Psoas muscle (tissue), 8 donors: ENCODE data around the gene KRT13. TPM values are rescaled to one million over a fixed set of nuclear protein-coding genes. Genes with fewer than 3 reads are reported as not detected.

Experiments used
- ATAC-seq, 4 donors: fragments of 200-7000 bp; cut with Tn5 transposase; one replicate each; pipeline ENCODE4 v1.9.1; 2020; ENCODE audit warnings: moderate library complexity in 3 of 4, mild to moderate bottlenecking in 2 of 4
- DNase-seq, 2 donors: peaks; one replicate each; pipeline ENCODE4 v3.0.0-alpha.2; 2020
- H3K27ac ChIP-seq: fragments of 200-600 bp; one replicate; pipeline ENCODE4 v1.8.0; 2022
- H3K27me3 ChIP-seq, 3 donors: fragments of 200-600 bp in 1 of 3; one replicate each; pipeline versions ENCODE4 v1.6.1 to v1.8.0; 2013 to 2022; ENCODE audit warnings: low read length in 2 of 3, mild to moderate bottlenecking in 2 of 3, moderate library complexity in 1 of 3; ENCODE audit not compliant: insufficient read depth in 3 of 3
- H3K36me3 ChIP-seq, 2 donors: fragments of 200-600 bp in 1 of 2; one replicate each; pipeline versions ENCODE4 v1.6.1 to v1.8.0; 2013 to 2022; ENCODE audit warnings: low read depth in 1 of 2, mild to moderate bottlenecking in 1 of 2, moderate library complexity in 1 of 2; ENCODE audit not compliant: insufficient read depth in 1 of 2
- H3K4me1 ChIP-seq: fragments of 200-600 bp; one replicate; pipeline ENCODE4 v1.8.0; 2022
- H3K4me3 ChIP-seq: fragments of 200-600 bp; one replicate; pipeline ENCODE4 v1.8.0; 2022; ENCODE audit warnings: mild to moderate bottlenecking
- H3K9me3 ChIP-seq: fragments of 200-600 bp; one replicate; pipeline ENCODE4 v1.8.0; 2022
- WGBS, 3 donors: extraction: QIAGEN DNeasy Blood & Tissue Kit; methylation state at CpG; one replicate each; pipeline versions ENCODE4 v1.1.6 to v1.1.7; 2013; 5-methylcytosine and 5-hydroxymethylcytosine counted together
- intact Hi-C, 2 donors: fragments of 100-400 bp; cut with DNase I; formaldehyde crosslinking; loops; one replicate each; pipeline versions ENCODE4 v1.11.0 to v1.14.2; 2022
- polyA plus RNA-seq, 3 donors: library from polyadenylated mRNA; stranded (reverse); fragments of 200-250 nt; gene quantifications; one replicate each; pipeline ENCODE4 v1.2.3, GENCODE V29; 2013
- total RNA-seq, 4 donors: library from RNA; stranded (reverse); fragmentation: NEBNext Ultra II Directional in 2 of 4; extraction: Animal tissue kit (Norgen Biotek cat#: 25700) in 2 of 4; gene quantifications; one replicate each; pipeline versions ENCODE4 v1.2.1 to v1.2.4, GENCODE V29; 2021 to 2023
- TF ChIP-seq, protein P1 (sequence below): fragments of 200-600 bp; IDR thresholded peaks from one replicate; pipeline ENCODE4 v1.8.0; 2022; ENCODE audit warnings: antibody characterized with exemption
- donor health status: healthy with polysubstance abuse.
- donor health status: DM: no; HTN: no; CAD: no; lungs with moderate emphysema.
- donor health status: Bipolar disorder and iron deficiency.
- donor health status: healthy.
- donor health status: DM: yes; HTN: yes; CAD: no.
- donor health status: DM: no; HTN: no; CAD: no.
- donor health status: DM: no; HTN: no; CAD: no.
- donor health status: DM: yes; HTN: yes; CAD: no.

The KRT13 gene
- total and polyA plus RNA-seq, 7 donors = 0.13 to 3.3 (median 2.7) TPM; not detected in 2

DNA sequence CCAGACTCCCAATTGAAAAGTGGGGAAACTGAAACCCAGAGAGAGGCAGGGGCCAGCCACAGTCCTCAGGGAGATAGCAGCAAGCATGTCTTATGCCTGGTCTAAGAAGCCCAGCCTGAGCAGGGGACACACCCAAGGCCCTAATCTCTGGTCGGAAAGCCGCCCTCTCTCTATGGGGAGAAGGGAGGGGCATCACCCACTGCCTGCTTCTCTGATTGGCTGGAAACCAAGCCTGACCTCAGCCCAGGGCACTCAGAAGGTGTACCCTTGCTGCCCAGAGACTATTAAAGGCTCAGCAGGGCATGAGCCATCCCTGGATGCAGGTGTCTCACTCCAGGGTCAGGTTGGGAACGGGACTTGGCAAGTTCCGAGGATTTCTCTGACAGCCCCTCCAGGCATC, 5.7 kb upstream of the KRT13 start:
- no peaks in the 10 kb centered on the region for H3K9me3 ChIP-seq
- 56 to 76% (median 75%) methylated on average over 4 of the region's 4 CpGs for WGBS, 3 donors
- intact Hi-C loops = no loop called here
- no peak overlapping the region for H3K27ac ChIP-seq
- peaks cover 0 to 1% (median 0%) of the 10 kb centered on the region in 3 donors for H3K27me3 ChIP-seq
- no peaks in the 10 kb centered on the region for H3K36me3 ChIP-seq
- H3K4me1 ChIP-seq = no peaks in the 10 kb centered on the region
- ATAC-seq = no peak
- TF ChIP-seq, protein P1, sequence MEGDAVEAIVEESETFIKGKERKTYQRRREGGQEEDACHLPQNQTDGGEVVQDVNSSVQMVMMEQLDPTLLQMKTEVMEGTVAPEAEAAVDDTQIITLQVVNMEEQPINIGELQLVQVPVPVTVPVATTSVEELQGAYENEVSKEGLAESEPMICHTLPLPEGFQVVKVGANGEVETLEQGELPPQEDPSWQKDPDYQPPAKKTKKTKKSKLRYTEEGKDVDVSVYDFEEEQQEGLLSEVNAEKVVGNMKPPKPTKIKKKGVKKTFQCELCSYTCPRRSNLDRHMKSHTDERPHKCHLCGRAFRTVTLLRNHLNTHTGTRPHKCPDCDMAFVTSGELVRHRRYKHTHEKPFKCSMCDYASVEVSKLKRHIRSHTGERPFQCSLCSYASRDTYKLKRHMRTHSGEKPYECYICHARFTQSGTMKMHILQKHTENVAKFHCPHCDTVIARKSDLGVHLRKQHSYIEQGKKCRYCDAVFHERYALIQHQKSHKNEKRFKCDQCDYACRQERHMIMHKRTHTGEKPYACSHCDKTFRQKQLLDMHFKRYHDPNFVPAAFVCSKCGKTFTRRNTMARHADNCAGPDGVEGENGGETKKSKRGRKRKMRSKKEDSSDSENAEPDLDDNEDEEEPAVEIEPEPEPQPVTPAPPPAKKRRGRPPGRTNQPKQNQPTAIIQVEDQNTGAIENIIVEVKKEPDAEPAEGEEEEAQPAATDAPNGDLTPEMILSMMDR = no peak
- no peak for DNase-seq
- H3K4me3 ChIP-seq = no peak overlapping the region

DNA sequence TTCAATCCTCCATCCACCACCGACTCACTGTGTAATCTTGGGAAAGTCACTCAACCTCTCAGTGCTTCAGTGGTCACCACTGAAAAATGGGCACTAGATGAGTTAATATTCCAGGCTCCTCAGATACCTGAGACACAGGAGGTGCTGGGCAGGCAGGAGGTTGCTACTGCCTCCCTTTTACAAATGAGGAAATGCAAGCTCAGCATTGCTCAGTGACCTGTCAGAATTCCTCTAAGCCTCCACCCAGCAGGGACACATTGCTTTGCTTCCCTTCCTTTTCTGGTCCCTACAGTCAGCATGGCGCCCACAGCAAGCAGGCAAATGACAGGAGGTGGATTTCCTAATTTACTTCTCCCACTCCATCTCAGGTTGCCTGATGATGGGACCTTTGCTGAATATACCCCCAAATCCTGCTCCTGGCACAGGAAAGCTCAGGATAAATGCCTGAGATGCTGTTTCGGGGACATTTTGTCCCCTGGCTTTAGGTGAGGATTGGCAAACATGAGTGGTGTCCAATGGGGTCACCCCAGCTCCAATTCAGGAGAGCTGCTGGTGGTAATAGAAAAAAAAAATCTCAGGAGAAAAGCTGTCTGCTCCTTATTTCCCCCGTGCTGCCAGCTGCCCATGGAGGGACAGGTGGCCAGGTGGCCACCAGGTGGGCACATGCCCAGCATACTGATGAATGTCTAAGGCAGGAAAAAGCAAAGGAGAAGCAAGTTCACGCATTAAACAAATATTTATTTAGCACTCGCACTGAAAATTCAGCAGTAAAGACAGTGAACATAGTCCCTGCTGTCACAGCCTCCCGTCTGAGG, 5.0 kb upstream of the KRT13 start:
- no peaks in the 10 kb centered on the region for H3K9me3 ChIP-seq
- H3K4me3 ChIP-seq = no peak overlapping the region
- H3K4me1 ChIP-seq = no peaks in the 10 kb centered on the region
- WGBS, 3 donors = 79 to 81% (median 80%) methylated on average over 7 of the region's 7 CpGs
- DNase-seq = no peak
- TF ChIP-seq, protein P1 = no peak
- intact Hi-C loops = no loop called here
- no peak for ATAC-seq
- no peak overlapping the region for H3K27ac ChIP-seq
- H3K27me3 ChIP-seq = peaks cover 0 to 1% (median 0%) of the 10 kb centered on the region in 3 donors
- H3K36me3 ChIP-seq = no peaks in the 10 kb centered on the region

DNA sequence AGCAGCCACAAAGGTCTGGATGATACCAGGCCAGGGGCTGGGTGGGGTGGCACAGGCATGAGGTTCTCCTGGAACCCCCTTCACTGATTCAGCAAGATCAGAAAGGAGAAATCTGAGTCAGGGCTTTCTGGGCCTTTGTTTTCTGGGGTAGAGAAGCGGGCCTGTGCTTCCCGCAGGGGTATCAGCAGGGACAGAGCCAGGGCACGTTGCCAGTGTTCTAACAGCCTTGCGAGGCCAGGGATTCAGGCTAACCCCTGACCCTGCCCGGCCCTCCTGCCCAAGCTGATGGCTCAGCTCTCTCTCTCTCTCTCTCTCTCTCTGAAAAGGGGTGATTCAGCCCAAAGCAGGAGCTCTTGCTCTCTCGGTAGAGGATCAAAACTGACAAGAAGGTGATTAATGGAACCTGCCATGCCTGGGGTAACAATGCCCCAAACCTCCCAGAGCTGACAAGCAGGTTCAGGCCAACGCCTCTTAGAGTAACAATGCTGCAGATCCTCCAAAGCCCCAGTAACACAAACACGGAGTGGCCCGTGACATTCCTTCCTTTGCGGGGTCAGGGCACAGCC, 2.0 kb upstream of the KRT13 start:
- Histone ChIP-seq H3K36me3 (no peaks in the 10 kb centered on the region), H3K9me3 (no peaks in the 10 kb centered on the region), H3K27ac (no peak overlapping the region), H3K4me3 (no peak overlapping the region), H3K27me3 (no peaks in the 10 kb centered on the region), H3K4me1 (no peaks in the 10 kb centered on the region)
- no peak for DNase-seq
- intact Hi-C loops = no loop called here
- TF ChIP-seq, protein P1 = no peak
- WGBS, 3 donors = 43 to 48% (median 43%) methylated on average over 10 of the region's 10 CpGs
- ATAC-seq = no peak

DNA sequence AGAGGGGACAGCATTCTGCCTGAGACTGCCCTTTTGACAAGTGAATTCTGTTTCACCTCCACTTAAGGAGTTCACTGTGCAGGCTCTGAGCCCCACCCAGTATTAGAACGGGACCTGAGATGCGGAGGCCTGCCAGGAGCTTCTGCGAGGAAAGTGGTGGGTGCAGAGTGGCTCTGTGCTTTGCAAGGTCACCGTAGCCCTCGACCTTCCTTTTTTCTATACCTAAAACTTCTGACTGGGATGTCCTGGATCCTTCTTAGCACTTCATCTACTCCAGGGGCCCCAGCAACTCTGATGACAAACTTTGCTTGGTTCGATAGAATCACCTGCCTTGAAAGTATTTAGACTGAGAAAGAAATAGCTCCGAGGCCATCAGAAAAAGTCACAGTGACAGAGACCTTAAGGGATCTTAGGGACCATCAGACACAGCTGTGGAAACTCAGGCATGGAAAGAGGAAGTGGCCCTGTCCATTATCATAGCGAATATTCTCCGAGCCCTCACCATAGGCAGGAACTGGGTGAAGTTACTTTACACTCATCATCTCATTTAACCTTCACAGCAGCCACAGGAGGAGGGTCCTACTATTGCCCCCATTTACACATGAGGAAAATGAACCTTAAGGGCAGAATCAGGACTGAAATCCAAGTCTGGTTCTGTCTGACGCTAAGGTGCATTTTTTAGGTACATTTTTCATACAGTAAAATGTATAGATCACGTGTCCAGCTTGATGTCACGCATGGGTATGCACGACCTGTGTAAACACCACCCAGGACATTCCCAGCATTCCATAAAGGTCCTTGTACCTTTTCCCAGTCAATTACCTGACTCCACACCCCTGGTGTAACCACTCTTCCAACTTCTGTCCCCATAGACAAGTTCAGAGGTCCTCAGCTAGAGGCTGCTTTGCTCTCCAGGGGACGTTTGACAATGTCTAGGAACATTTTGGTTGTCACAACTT, 676 bp upstream of the KRT13 start:
- 79 to 84% (median 81%) methylated on average over 14 of the region's 14 CpGs for WGBS, 3 donors
- DNase-seq = no peak
- intact Hi-C loops = no loop called here
- TF ChIP-seq, protein P1 = no peak
- Histone ChIP-seq H3K4me3 (no peak overlapping the region), H3K9me3 (no peaks in the 10 kb centered on the region), H3K4me1 (no peaks in the 10 kb centered on the region), H3K27ac (no peak overlapping the region), H3K27me3 (peaks cover 0 to 1% (median 0%) of the 10 kb centered on the region in 3 donors), H3K36me3 (no peaks in the 10 kb centered on the region)
- ATAC-seq = no peak
